Ishikawa (cell line): Measurements from ENCODE around the gene RAD51B.

Experiments used
- CEBPB ChIP-seq: IDR thresholded peaks from 2 replicates; pipeline ENCODE4 v1.6.1; 2012
- CREB1 ChIP-seq: IDR thresholded peaks from 2 replicates; pipeline ENCODE4 v1.6.1; 2012; ENCODE audit warnings: low read depth
- EGR1 ChIP-seq: IDR thresholded peaks from 2 replicates; pipeline ENCODE4 v1.6.1; 2012
- EP300 ChIP-seq: IDR thresholded peaks from 2 replicates; pipeline ENCODE4 v1.6.1; 2012; ENCODE audit warnings: borderline replicate concordance
- FOXM1 ChIP-seq: IDR thresholded peaks from 2 replicates; pipeline ENCODE4 v1.6.1; 2012; ENCODE audit warnings: low read depth, borderline replicate concordance
- MAX ChIP-seq: IDR thresholded peaks from 2 replicates; pipeline ENCODE4 v1.6.1; 2012
- NFIC ChIP-seq: IDR thresholded peaks from 2 replicates; pipeline ENCODE4 v1.6.1; 2012
- RAD21 ChIP-seq: IDR thresholded peaks from 2 replicates; pipeline ENCODE4 v1.6.1; 2012; ENCODE audit warnings: low read depth
- REST ChIP-seq: IDR thresholded peaks from 2 replicates; pipeline ENCODE4 v1.6.1; 2012; ENCODE audit warnings: low read depth, mild to moderate bottlenecking
- TAF1 ChIP-seq: IDR thresholded peaks from 2 replicates; pipeline ENCODE4 v1.6.1; 2012; ENCODE audit warnings: low read depth, mild to moderate bottlenecking
- TCF12 ChIP-seq: IDR thresholded peaks from 2 replicates; pipeline ENCODE4 v1.6.1; 2012; ENCODE audit warnings: low read depth
- TEAD4 ChIP-seq: IDR thresholded peaks from 2 replicates; pipeline ENCODE4 v1.6.1; 2012
- USF1 ChIP-seq: IDR thresholded peaks from 2 replicates; pipeline ENCODE4 v1.6.1; 2012
- YY1 ChIP-seq: IDR thresholded peaks from 2 replicates; pipeline ENCODE4 v1.6.1; 2012; ENCODE audit warnings: low read depth
- ZBTB7A ChIP-seq: IDR thresholded peaks from 2 replicates; pipeline ENCODE4 v1.6.1; 2012; ENCODE audit warnings: low read depth

RAD51B gene

GRCh38 chr14:68766299-68767247, 947.0 kb downstream of the RAD51B start:
- TF ChIP-seq RAD21: no peak
- TF ChIP-seq CREB1: no peak
- TF ChIP-seq TCF12: no peak
- TF ChIP-seq FOXM1: no peak
- no peak for TF ChIP-seq MAX
- TF ChIP-seq CEBPB: no peak
- no peak for TF ChIP-seq REST
- TF ChIP-seq NFIC: no peak
- no peak for TF ChIP-seq EP300
- no peak for TF ChIP-seq ZBTB7A
- TF ChIP-seq TAF1: no peak
- TF ChIP-seq TEAD4: no peak
- no peak for TF ChIP-seq USF1
- TF ChIP-seq EGR1: no peak
- no peak for TF ChIP-seq YY1

GRCh38 chr14:68767248-68767645, 947.7 kb downstream of the RAD51B start:
- TF ChIP-seq RAD21: no peak
- no peak for TF ChIP-seq CEBPB
- TF ChIP-seq MAX: no peak
- TF ChIP-seq TCF12: no peak
- TF ChIP-seq CREB1: no peak
- no peak for TF ChIP-seq EP300
- no peak for TF ChIP-seq YY1
- no peak for TF ChIP-seq REST
- no peak for TF ChIP-seq NFIC
- TF ChIP-seq TAF1: no peak
- no peak for TF ChIP-seq TEAD4
- TF ChIP-seq ZBTB7A: no peak
- TF ChIP-seq EGR1: no peak
- no peak for TF ChIP-seq FOXM1
- TF ChIP-seq USF1: no peak

GRCh38 chr14:68768316-68768715, 948.7 kb downstream of the RAD51B start:
- TF ChIP-seq TCF12 (no peak), REST (no peak), USF1 (no peak), MAX (no peak), ZBTB7A (no peak), FOXM1 (no peak), TEAD4 (no peak), EGR1 (no peak), CEBPB (no peak), NFIC (no peak), CREB1 (no peak), TAF1 (no peak), EP300 (no peak), RAD21 (no peak), YY1 (no peak)
